ENCODE data around the gene USP11.
"Not testable (repeated sequence)": the region's sequence is repeated elsewhere in the genome, so short reads cannot be mapped to it uniquely, and the experiment has no call there.

USP11 gene

GRCh38 chrX:47248576-47248975 lies 15.8 kb downstream of the USP11 start:
- no peak for DNase-seq

DNA sequence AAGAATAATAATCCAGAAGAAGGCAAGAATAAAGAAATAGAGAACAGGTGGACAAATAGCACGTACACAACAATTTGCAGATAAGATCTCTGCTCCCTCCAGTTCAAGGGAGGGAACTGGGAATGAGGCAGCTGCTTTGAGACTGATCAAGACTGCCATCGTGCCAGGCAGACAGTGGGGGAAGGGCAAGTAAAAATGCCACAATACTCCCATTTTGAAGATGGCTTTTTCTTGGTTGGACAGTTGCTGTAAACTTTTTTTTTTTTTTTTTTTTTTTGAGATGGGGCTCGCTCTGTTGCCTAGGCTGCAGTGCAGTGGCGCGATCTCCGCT lies 17.2 kb downstream of the USP11 start:
- no peak for DNase-seq

DNA sequence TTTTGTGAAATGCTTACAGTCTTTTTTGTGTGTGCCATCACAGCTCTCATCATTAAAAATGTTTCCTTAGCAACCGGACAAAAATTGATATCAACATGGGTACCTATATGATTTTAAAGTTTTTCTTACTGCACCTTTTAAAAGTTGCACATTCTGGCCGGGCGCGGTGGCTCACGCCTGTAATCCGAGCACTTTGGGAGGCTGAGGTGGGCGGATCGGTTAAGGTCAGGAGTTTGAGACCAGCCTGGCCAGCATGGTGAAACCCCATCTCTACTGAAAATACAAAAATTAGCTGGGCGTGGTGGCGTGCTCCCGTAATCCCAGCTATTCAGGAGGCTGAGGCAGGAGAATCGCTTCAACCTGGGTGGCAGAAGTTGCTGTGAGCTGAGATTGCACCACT lies 24.8 kb downstream of the USP11 start:
- not testable (repeated sequence) for DNase-seq

DNA sequence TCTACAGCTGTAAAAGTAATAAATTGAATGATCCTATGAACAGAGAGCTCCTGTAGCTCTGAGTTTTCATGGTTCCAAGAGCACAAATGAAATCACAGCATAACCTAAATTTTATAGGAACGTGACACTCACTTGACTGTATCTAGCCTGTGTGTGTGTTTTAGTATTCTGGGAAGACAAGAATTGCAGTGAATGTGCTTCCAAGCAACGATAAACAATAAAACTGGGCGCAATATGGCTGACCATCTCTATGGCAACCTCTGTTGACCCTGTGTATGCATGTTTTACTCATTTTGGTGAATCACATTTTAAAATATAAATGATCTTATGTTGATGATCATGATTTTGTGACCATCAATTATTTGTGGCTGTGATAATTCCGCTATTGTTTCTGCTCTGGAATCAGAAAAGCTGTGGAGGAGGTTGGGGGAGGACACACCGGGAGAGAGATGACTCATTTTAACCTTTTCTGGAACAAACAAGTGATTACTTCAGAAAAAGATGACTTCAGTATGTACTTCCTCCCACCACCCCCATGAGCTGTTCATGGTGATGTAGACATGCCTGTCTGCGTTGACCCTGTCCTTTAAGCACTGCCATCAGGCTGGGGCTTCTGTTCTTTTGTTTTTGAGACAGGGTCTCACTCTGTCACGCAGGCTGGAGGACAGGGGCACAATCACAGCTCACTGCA lies 31.8 kb downstream of the USP11 start:
- no peak for DNase-seq

DNA sequence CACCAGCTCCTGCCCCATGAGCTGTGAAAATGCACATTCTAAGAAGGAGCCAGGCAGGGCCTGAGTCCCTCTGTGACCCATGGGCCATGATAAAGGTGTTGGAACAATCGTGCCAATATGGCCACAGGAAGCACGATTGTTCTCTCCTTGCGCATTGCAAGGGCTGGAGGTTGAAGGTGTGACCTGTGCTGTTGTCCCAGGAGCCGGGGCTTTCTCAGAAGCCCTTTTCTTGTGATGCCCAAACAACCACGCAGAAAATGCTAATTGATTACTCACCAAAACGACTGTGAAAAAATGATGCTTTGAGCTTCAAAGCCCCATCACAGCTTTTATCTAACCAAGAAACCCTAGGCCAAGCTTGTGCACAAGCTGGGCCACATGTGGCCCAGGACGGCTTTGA lies 33.8 kb downstream of the USP11 start:
- no peak for DNase-seq

GRCh38 chrX:47272013-47272408 lies 39.2 kb downstream of the USP11 start:
- DNase-seq, result no peak

DNA sequence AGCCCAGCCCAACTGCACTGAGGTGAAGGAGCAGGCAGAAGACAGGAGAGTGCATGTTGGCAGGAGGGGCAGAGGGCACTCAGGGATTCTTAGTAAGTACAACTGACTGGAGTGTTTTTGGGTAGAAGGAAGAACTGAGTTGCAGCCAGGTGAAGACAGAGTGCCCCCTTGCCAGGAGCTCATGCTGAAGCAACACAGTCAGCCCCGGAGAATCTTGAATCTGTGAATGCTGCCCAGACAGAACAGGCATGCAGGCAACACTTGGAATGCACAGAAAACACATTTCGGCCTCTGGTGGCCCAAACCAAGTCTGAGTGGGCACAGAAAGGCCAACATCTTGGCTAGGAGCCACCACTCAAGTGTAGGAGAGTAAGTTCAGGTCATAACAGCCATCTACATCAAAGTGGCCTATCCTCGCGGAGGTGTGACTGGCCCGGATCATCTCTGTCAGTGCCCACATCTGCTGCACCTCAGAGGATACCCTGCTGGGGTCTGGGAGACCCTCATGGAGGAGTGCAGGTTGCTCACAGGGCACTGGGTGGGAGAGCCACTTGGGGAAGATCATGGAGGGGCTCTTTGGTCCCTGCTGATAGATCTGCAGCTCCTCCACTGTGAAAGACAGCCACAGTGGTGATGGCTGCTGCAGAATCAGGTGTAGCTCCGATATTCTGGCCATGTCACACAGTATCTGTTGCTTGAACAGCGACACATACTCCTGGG lies 40.4 kb downstream of the USP11 start:
- no peak for DNase-seq

- no peak for DNase-seq
Measured at GRCh38 chrX:47278691-47279090, 45.9 kb downstream of the USP11 start.

- DNase-seq, result peak; percentile 7 to 17
Measured at GRCh38 chrX:47283015-47283771, 50.4 kb downstream of the USP11 start.

GRCh38 chrX:47284616-47285015 lies 51.8 kb downstream of the USP11 start:
- not testable (repeated sequence) for DNase-seq

GRCh38 chrX:47285836-47286320 lies 53.1 kb downstream of the USP11 start:
- DNase-seq, result no peak

DNA sequence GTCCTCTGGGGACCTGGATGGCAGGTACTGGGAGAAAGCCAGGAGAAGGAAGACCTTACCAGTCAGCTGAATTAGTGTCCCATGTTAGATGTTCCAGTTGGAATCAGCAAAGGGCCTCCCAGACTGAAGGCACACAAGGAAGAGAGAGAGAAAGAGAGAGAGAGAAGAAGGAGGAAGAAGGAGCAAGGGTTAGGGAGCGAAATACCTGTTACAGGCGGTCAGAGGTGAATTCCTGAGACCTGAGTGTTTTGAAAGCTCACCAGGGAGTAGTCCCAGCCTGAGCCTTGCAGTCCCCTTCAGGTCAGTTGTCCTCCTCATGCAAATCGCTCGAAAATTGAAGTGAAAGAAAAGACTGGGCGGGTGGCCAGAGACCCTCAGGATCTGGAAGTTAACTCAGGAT lies 60.3 kb downstream of the USP11 start:
- no peak for DNase-seq

DNA sequence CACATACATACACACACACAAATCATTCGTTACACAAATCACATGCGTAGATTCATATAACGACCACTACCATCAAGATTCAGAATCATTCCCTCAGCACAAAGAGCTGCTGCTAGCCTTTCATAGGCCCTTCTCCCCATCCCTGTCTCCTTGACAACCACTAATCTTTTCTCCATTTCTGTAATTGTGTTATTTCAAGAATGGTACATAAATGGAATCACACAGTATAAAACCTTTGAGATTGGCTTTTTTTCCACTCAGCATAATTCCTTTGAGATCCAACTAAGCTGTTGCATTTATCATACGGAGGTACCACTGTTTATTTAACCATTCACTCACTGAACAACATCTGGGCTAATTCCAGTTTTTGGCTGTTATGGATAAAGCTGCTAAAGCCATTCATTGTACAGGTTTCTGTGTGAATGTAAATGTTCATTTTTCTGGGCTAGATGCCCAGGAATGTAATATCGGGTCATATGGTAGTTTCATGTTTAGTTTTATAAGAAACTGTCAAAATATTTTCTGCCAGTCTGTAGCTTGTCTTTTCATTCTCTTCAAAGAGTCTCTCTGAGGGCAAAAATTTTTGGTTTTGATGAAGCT lies 64.1 kb downstream of the USP11 start:
- no peak for DNase-seq

DNA sequence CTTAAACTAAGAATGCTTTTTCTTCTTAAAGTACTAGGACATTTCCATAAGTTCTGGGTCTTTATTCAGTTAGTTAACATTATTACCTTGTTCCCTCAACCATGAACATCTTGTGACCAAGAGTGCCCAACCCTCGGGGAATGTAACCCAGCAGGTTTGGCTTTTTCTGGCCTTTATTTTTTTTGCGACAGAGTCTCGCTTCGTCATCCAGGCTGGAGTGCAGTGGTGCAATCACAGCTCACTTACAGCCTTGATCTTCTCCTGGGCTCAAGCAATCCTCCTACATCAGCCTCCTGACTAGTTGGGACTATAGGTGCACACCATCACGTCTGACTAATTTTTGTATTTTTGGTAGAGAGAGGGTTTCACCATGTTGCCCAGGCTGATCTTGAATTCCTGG lies 65.1 kb downstream of the USP11 start:
- DNase-seq, result no peak

Measured in NCI-H2081 (cell line).